ENCODE data around the gene PALLD.
"Not testable (repeated sequence)": the region's sequence is repeated elsewhere in the genome, so short reads cannot be mapped to it uniquely, and the experiment has no call there.

Gene PALLD

GRCh38 chr4:168679819-168680218, 183.0 kb downstream of the PALLD start:
- no peak for DNase-seq

GRCh38 chr4:168682898-168683500, 186.1 kb downstream of the PALLD start:
- DNase-seq: no peak

- no peak for DNase-seq
Measured at GRCh38 chr4:168683595-168683994, 186.7 kb downstream of the PALLD start.

- DNase-seq: no peak
Measured at GRCh38 chr4:168685136-168685809, 188.4 kb downstream of the PALLD start.

- no peak for DNase-seq
Measured at GRCh38 chr4:168688584-168688983, 191.7 kb downstream of the PALLD start.

- no peak for DNase-seq
Measured at GRCh38 chr4:168689791-168690190, 192.9 kb downstream of the PALLD start.

GRCh38 chr4:168690199-168690598, 193.3 kb downstream of the PALLD start:
- no peak for DNase-seq

- DNase-seq: no peak
Measured at GRCh38 chr4:168691631-168692369, 194.9 kb downstream of the PALLD start.

- DNase-seq: no peak
Measured at GRCh38 chr4:168693750-168694490, 197.1 kb downstream of the PALLD start.

GRCh38 chr4:168694667-168695066, 197.8 kb downstream of the PALLD start:
- no peak for DNase-seq

- DNase-seq: no peak
Measured at GRCh38 chr4:168695288-168695687, 198.4 kb downstream of the PALLD start.

GRCh38 chr4:168696280-168696679, 199.4 kb downstream of the PALLD start:
- DNase-seq: no peak

- DNase-seq: no peak
Measured at GRCh38 chr4:168696826-168697225, 200.0 kb downstream of the PALLD start.

- DNase-seq: no peak
Measured at GRCh38 chr4:168699224-168699878, 202.5 kb downstream of the PALLD start.

GRCh38 chr4:168701061-168701460, 204.2 kb downstream of the PALLD start:
- no peak for DNase-seq

- not testable (repeated sequence) for DNase-seq
Measured at GRCh38 chr4:168702581-168703087, 205.8 kb downstream of the PALLD start.

GRCh38 chr4:168705121-168705520, 208.3 kb downstream of the PALLD start:
- DNase-seq: no peak

- DNase-seq: no peak
Measured at GRCh38 chr4:168707205-168707604, 210.4 kb downstream of the PALLD start.

GRCh38 chr4:168708108-168708507, 211.3 kb downstream of the PALLD start:
- no peak for DNase-seq

GRCh38 chr4:168710353-168710946, 213.6 kb downstream of the PALLD start:
- no peak for DNase-seq

- DNase-seq: no peak
Measured at GRCh38 chr4:168711197-168712140, 214.6 kb downstream of the PALLD start.

Data from stimulated activated CD4-positive, alpha-beta T cell treated with anti-CD3 and anti-CD28 coated beads, Interleukin-12 subunit alpha, Interleukin-12 subunit beta, amount 100 ng/mL, for 4 hours (primary cell).